SK-N-SH (cell line): ENCODE measurements around the gene UNC119. TPM values are rescaled to one million over a fixed set of nuclear protein-coding genes. Genes with fewer than 3 reads are reported as not detected.

Source experiments
- CTCF ChIA-PET: fragments of 300-600, 350-600 bp; formaldehyde crosslinking; extraction: SDS; loops from one replicate; lab custom pipeline; 2021; lab: Yijun Ruan, JAX
- POLR2A ChIA-PET: fragments of 350-600 bp; sonication (Branson Sonifier 250); formaldehyde crosslinking; extraction: SDS; loops from one replicate; lab custom pipeline; 2020; ENCODE audit warnings: antibody characterized with exemption, inconsistent platforms; lab: Yijun Ruan, JAX
- DNase-seq: peaks from one replicate; pipeline ENCODE4 v3.0.0; 2012
- H2AFZ ChIP-seq: fragments of 200-600 bp; sonication (generic); 2 replicates; pipeline ENCODE4 v1.8.1; 2016; ENCODE audit warnings: antibody characterized with exemption, mild to moderate bottlenecking, low read depth
- H3F3A ChIP-seq: fragments of 200-600 bp; sonication (generic); replicated peaks from 2 replicates; pipeline ENCODE3; 2016; ENCODE audit warnings: antibody characterized with exemption, mild to moderate bottlenecking; ENCODE audit not compliant: insufficient read depth
- H3K27ac ChIP-seq, 2 experiments: fragments of 200-500 bp in 1 of 2; fragments of 200-600 bp in 1 of 2; sonication (Bioruptor generic) in 1 of 2; sonication (generic), shearing (Covaris generic) in 1 of 2; 2 replicates each; pipeline versions ENCODE4 v1.5.1 to v1.6.1; 2014 to 2016; ENCODE audit warnings: low read depth in 2 of 2, inconsistent platforms in 1 of 2, low read length in 1 of 2, mild to moderate bottlenecking in 1 of 2, mixed read lengths in 1 of 2
- H3K27me3 ChIP-seq: fragments of 200-600 bp; sonication (generic), shearing (Covaris generic); 2 replicates; pipeline ENCODE4 v1.6.1; 2016; ENCODE audit warnings: mixed run types; ENCODE audit not compliant: insufficient read depth
- H3K36me3 ChIP-seq, 2 experiments: fragments of 200-500 bp in 1 of 2; fragments of 200-600 bp in 1 of 2; sonication (Bioruptor generic) in 1 of 2; sonication (generic) in 1 of 2; replicated peaks in 1 of 2; 2 replicates each; pipeline versions ENCODE3 to v1.5.1; 2014 to 2016; ENCODE audit warnings: low read length in 1 of 2, mild to moderate bottlenecking in 1 of 2; ENCODE audit not compliant: insufficient read depth in 2 of 2, control insufficient read depth in 1 of 2
- H3K4me1 ChIP-seq, 2 experiments: fragments of 200-500 bp in 1 of 2; fragments of 200-600 bp in 1 of 2; sonication (Bioruptor generic) in 1 of 2; sonication (generic), shearing (Covaris generic) in 1 of 2; 2 replicates each; pipeline versions ENCODE4 v1.5.1 to v1.6.1; 2014 to 2016; ENCODE audit warnings: low read depth in 1 of 2, low read length in 1 of 2, mixed run types in 1 of 2; ENCODE audit not compliant: insufficient read depth in 2 of 2, control insufficient read depth in 1 of 2
- H3K4me2 ChIP-seq: fragments of 200-600 bp; sonication (generic), shearing (Covaris generic); 2 replicates; pipeline ENCODE4 v1.6.1; 2017; ENCODE audit warnings: mixed run types
- H3K4me3 ChIP-seq, 2 experiments: fragments of 200-500 bp in 1 of 2; fragments of 200-600 bp in 1 of 2; sonication (Bioruptor generic) in 1 of 2; sonication (generic), shearing (Covaris generic) in 1 of 2; 2 replicates each; pipeline versions ENCODE4 v1.5.1 to v1.8.1; 2014 to 2016; ENCODE audit warnings: low read depth in 2 of 2, inconsistent platforms in 1 of 2, low read length in 1 of 2, mild to moderate bottlenecking in 1 of 2, mixed read lengths in 1 of 2, moderate library complexity in 1 of 2
- H3K79me2 ChIP-seq: fragments of 200-600 bp; sonication (generic); 2 replicates; pipeline ENCODE4 v1.8.1; 2017; ENCODE audit warnings: mild to moderate bottlenecking; ENCODE audit not compliant: insufficient read depth
- H3K9ac ChIP-seq: fragments of 200-600 bp; sonication (generic); 2 replicates; pipeline ENCODE4 v1.6.1; 2017; ENCODE audit warnings: mixed run types
- H3K9me2 ChIP-seq: fragments of 200-600 bp; sonication (generic); 2 replicates; pipeline ENCODE4 v1.6.1; 2017; ENCODE audit warnings: mixed run types
- H3K9me3 ChIP-seq: fragments of 200-600 bp; sonication (generic); 2 replicates; pipeline ENCODE4 v1.6.1; 2017; ENCODE audit warnings: mixed run types, mild to moderate bottlenecking, moderate library complexity
- H4K20me1 ChIP-seq: fragments of 200-600 bp; sonication (generic); 2 replicates; pipeline ENCODE4 v1.6.1; 2017; ENCODE audit warnings: mild to moderate bottlenecking, mixed run types; ENCODE audit not compliant: insufficient read depth
- CTCF ChIP-seq: fragments of 200-600 bp; sonication (generic); IDR thresholded peaks from 2 replicates; pipeline ENCODE4 v1.6.1; 2017; ENCODE audit warnings: antibody characterized with exemption, mild to moderate bottlenecking, moderate library complexity
- FOSL2 ChIP-seq: IDR thresholded peaks from 2 replicates; pipeline ENCODE4 v1.4.0; 2012; ENCODE audit warnings: low read depth, mild to moderate bottlenecking, moderate library complexity, borderline replicate concordance
- FOXJ3 ChIP-seq: sonication (generic); formaldehyde crosslinking; IDR thresholded peaks from 2 replicates; pipeline ENCODE4 v1.5.1; 2020; ENCODE audit warnings: mild to moderate bottlenecking, missing genetic modification reagents
- IRF3 ChIP-seq: fragments of 150-350 bp; IDR thresholded peaks from 2 replicates; pipeline ENCODE4 v1.6.1; 2016; ENCODE audit warnings: mild to moderate bottlenecking, low read depth, low read length
- MAX ChIP-seq: IDR thresholded peaks from 2 replicates; pipeline ENCODE4 v1.4.0; 2012; ENCODE audit warnings: low read depth
- MEF2A ChIP-seq: IDR thresholded peaks from 2 replicates; pipeline ENCODE4 v1.4.0; 2012; ENCODE audit warnings: low read depth, borderline replicate concordance
- NFIC ChIP-seq: IDR thresholded peaks from 2 replicates; pipeline ENCODE4 v1.4.0; 2012; ENCODE audit warnings: borderline replicate concordance
- NRF1 ChIP-seq: IDR thresholded peaks from 2 replicates; pipeline ENCODE4 v1.6.1; 2012; ENCODE audit warnings: low read depth, mild to moderate bottlenecking, low read length
- PBX3 ChIP-seq: IDR thresholded peaks from 2 replicates; pipeline ENCODE4; 2012
- POLR2AphosphoS5 ChIP-seq: IDR thresholded peaks from 2 replicates; pipeline ENCODE4 v1.6.1; 2012; ENCODE audit warnings: low read depth, low read length
- SIN3A ChIP-seq: IDR thresholded peaks from 2 replicates; pipeline ENCODE4 v1.6.1; 2012; ENCODE audit warnings: low read depth, mild to moderate bottlenecking, low read length, moderate library complexity, borderline replicate concordance
- TAF1 ChIP-seq: IDR thresholded peaks from 2 replicates; pipeline ENCODE4 v1.6.1; 2012; ENCODE audit warnings: low read depth, mild to moderate bottlenecking, low read length, moderate library complexity, borderline replicate concordance
- TCF12 ChIP-seq: IDR thresholded peaks from 2 replicates; pipeline ENCODE4 v1.4.0; 2012
- TEAD4 ChIP-seq: IDR thresholded peaks from 2 replicates; pipeline ENCODE4 v1.4.0; 2012; ENCODE audit warnings: mild to moderate bottlenecking, borderline replicate concordance; ENCODE audit not compliant: insufficient read depth
- WGBS: methylation state at CpG from one replicate; pipeline ENCODE4 v1.1.6; 2017; ENCODE audit warnings: low lambda C conversion rate; 5-methylcytosine and 5-hydroxymethylcytosine counted together
- polyA plus RNA-seq, 3 experiments: library from polyadenylated mRNA; depleted of rRNA; stranded (reverse); fragments of >200 nt; gene quantifications; 2 replicates each; pipeline ENCODE4 v1.2.3, GENCODE V29; 2012

UNC119 gene
- 89.9 and 106 TPM in 2 replicates for polyA plus RNA-seq (2012; rRNA removed)
- polyA plus RNA-seq (2012; cell fraction: cytosol; rRNA removed), result 49.1 and 66.9 TPM in 2 replicates
- polyA plus RNA-seq (2012; cell fraction: nucleus; rRNA removed), result 187 and 203 TPM in 2 replicates

- H3K9me2 ChIP-seq, result no peaks in the 10 kb centered on the region
- H3K4me1 ChIP-seq, result peaks cover 3 to 33% of the 10 kb centered on the region in 2 experiments; a peak in 2 of 4 replicates
- H3K9ac ChIP-seq, result peak within 1 kb of the TSS; percentile 87
- TF ChIP-seq TAF1, result peak; percentile 75
- TF ChIP-seq NRF1, result peak; percentile 46; the same call in 1 of the 2 replicates
- TF ChIP-seq TCF12, result no peak
- no peak for TF ChIP-seq CTCF
- peak; percentile 59; the same call in 1 of the 2 replicates for TF ChIP-seq SIN3A
- TF ChIP-seq POLR2AphosphoS5, result peak; percentile 77
- TF ChIP-seq IRF3, result no peak
- TF ChIP-seq, all 33 proteins: peak for 4
- H3K27ac ChIP-seq, result peak within 1 kb of the TSS; percentile 39 to 81
- peaks cover 16% of the 10 kb centered on the region for H3K79me2 ChIP-seq
- CTCF ChIA-PET, result interaction anchor here (0.8 to 7.0 kb wide), 5 partner anchors 12 to 72 kb away, joined by 4 to 87 read pairs (median 5); partner anchors contain the start of gene RSKR
- no peaks in the 10 kb centered on the region for H3K9me3 ChIP-seq
- POLR2A ChIA-PET, result interaction anchor here (0.5 to 1.3 kb wide), 2 partner anchors 167 to 280 kb away, joined by 3 to 4 read pairs; partner anchors contain the start of gene RPL23A
- peaks cover 15% of the 10 kb centered on the region for H4K20me1 ChIP-seq
- peaks cover 5% of the 10 kb centered on the region for H3F3A ChIP-seq
- peaks cover 13 to 29% of the 10 kb centered on the region in 2 experiments for H3K36me3 ChIP-seq
- peak within 1 kb of the TSS; percentile 89 for H3K4me2 ChIP-seq
- peak within 1 kb of the TSS; percentile 87; the same call in 1 of the 2 replicates for H2AFZ ChIP-seq
- peak within 1 kb of the TSS; percentile 70 to 90 for H3K4me3 ChIP-seq
- H3K27me3 ChIP-seq, result no peaks in the 10 kb centered on the region
- peak; percentile 99 for DNase-seq
- WGBS, result 4% methylated on average over 16 of the region's 67 CpGs
Measured at GRCh38 chr17:28552176-28552999, at the start of gene UNC119. TSS of gene UNC119 (minus strand) at chr17:28552624. CDS start at chr17:28552557, 67 bp downstream.

GRCh38 chr17:28599311-28600184 is 47.1 kb upstream of the UNC119 start:
- Histone ChIP-seq H3K4me3 (peak overlapping the region; percentile 65 to 83), H3K4me2 (peak overlapping the region; percentile 93), H3K27ac (peak overlapping the region; percentile 75 to 94), H3K9me3 (no peaks in the 10 kb centered on the region), H3K9me2 (no peaks in the 10 kb centered on the region), H3K27me3 (no peaks in the 10 kb centered on the region), H3K9ac (peak overlapping the region; percentile 87), H4K20me1 (no peaks in the 10 kb centered on the region), H3K36me3 (peaks cover 0 to 3% of the 10 kb centered on the region in 2 experiments), H3K4me1 (peaks cover 6 to 9% of the 10 kb centered on the region in 2 experiments; a peak in 1 of 4 replicates), H3F3A (peaks cover 25% of the 10 kb centered on the region), H2AFZ (peak overlapping the region; percentile 81), H3K79me2 (peaks cover 40% of the 10 kb centered on the region)
- TF ChIP-seq MAX, result peak; percentile 46; the same call in 1 of the 2 replicates
- TF ChIP-seq FOSL2, result peak; percentile 26; the same call in 1 of the 2 replicates
- TF ChIP-seq MEF2A, result 0 out of 2 replicates have a peak, but pooled peaks have one; percentile 14
- TF ChIP-seq PBX3, result peak; percentile 47
- peak; percentile 56; the same call in 1 of the 2 replicates for TF ChIP-seq NFIC
- TF ChIP-seq IRF3, result no peak
- TF ChIP-seq TEAD4, result no peak
- no peak for TF ChIP-seq FOXJ3
- ChIA-PET POLR2A (interaction anchor here (0.6 to 0.8 kb wide), 2 partner anchors 17 to 28 kb away, joined by 3 read pairs; no protein-coding TSS in a partner anchor), CTCF (interaction anchor here (0.5 to 2.3 kb wide), 6 partner anchors 9 to 1249 kb away, joined by 3 to 6 read pairs (median 4); partner anchors contain the start of gene BLTP2)
- peak; percentile 40 for DNase-seq
- WGBS, result 31% methylated on average over 28 of the region's 40 CpGs
